H1 (cell line): ENCODE results near the gene DDX56. TPM values are rescaled to one million over a fixed set of nuclear protein-coding genes. Genes with fewer than 3 reads are reported as not detected.

ENCODE experiments used
- BACH1 ChIP-seq: IDR thresholded peaks from 2 replicates; pipeline ENCODE4 v1.6.1; 2012; ENCODE audit warnings: low read length, improper control_type of control experiment
- EZH2 ChIP-seq: fragments of 200-600 bp; sonication (generic); IDR thresholded peaks from 2 replicates; pipeline ENCODE4 v1.7.1; 2012; ENCODE audit warnings: low read depth, mild to moderate bottlenecking, moderate library complexity, low read length, inconsistent platforms; ENCODE audit not compliant: severe bottlenecking
- FOSL1 ChIP-seq: IDR thresholded peaks from 2 replicates; pipeline ENCODE4 v1.6.1; 2011; ENCODE audit warnings: mild to moderate bottlenecking, low read depth, low read length, moderate library complexity; ENCODE audit not compliant: insufficient read depth
- RAD21 ChIP-seq, 2 experiments: IDR thresholded peaks in 1 of 2; conservative IDR thresholded peaks in 1 of 2; 2 replicates each; pipeline ENCODE4 v1.6.1; 2011; ENCODE audit warnings: low read depth in 2 of 2, low read length in 2 of 2, improper control_type of control experiment in 1 of 2, inconsistent platforms in 1 of 2, mild to moderate bottlenecking in 1 of 2, moderate library complexity in 1 of 2
- polyA plus RNA-seq, 7 experiments: library from polyadenylated mRNA; depleted of rRNA in 3 of 7; stranded (reverse) in 5 of 7; unstranded in 2 of 7; fragments of >200 nt in 5 of 7; fragments of 200-250 nt in 2 of 7; gene quantifications; 1 replicate in 5 of 7; 2 replicates in 1 of 7; 4 replicates in 1 of 7; pipeline versions ENCODE4 v1.2.1 to v1.2.3, GENCODE V29; 2011 to 2013; ENCODE audit warnings: missing spikeins in 2 of 7, mixed read lengths in 2 of 7
- total RNA-seq: library from RNA; stranded (reverse); fragmentation: NEBNext Ultra II Directional; extraction: Animal tissue kit (Norgen Biotek cat#: 25700); gene quantifications from 2 replicates; pipeline ENCODE4 v1.2.1, GENCODE V29; 2021

DDX56 gene
- total and polyA plus RNA-seq, 2 of the 8 experiments (the other 6 are each of a cell fraction or from before 2014, with no cell fraction given): 56.9 to 81.6 TPM

- TF ChIP-seq FOSL1 (no peak), RAD21 (IDR thresholded peaks at IDR 0.05 in 1 of 2, conservative IDR thresholded peaks at IDR 0.05 in 1 of 2; ENCODE audit: low read depth in 2 of 2, low read length in 2 of 2) (0 out of 4 replicates have a peak, but pooled peaks of 1 of the 2 experiments have one; percentile 0), BACH1 (peak; percentile 38), EZH2 (no peak)
- TF ChIP-seq, all 59 proteins: peak for 19
These were observed at the start of gene DDX56 (continued) for GRCh38 chr7:44573464-44574286.
